HepG2 (cell line): ENCODE results near the gene CHST14. TPM values are rescaled to one million over a fixed set of nuclear protein-coding genes. Genes with fewer than 3 reads are reported as not detected.

Source experiments
- ATF7-NPFF ChIP-seq: sonication (generic); formaldehyde crosslinking; IDR thresholded peaks from 2 replicates; pipeline ENCODE4 v1.8.1; 2023; ENCODE audit warnings: mild to moderate bottlenecking, low read depth, missing genetic modification reagents, moderate library complexity
- HMG20A ChIP-seq: IDR thresholded peaks from 2 replicates; pipeline ENCODE4 v1.6.1; 2016; ENCODE audit warnings: borderline replicate concordance
- HNRNPH1 ChIP-seq: fragments of 200-400 bp; formaldehyde crosslinking; optimal IDR thresholded peaks from 2 replicates; pipeline ENCODE3; 2017; ENCODE audit warnings: mild to moderate bottlenecking, low read depth, low read length
- MAFG ChIP-seq: sonication (generic); formaldehyde crosslinking; IDR thresholded peaks from 2 replicates; pipeline ENCODE4 v1.5.1; 2020; ENCODE audit warnings: mild to moderate bottlenecking, missing genetic modification reagents
- MAFK ChIP-seq, 2 experiments: IDR thresholded peaks in 1 of 2; conservative IDR thresholded peaks in 1 of 2; 2 replicates each; pipeline ENCODE4 v1.6.1; 2011; ENCODE audit warnings: improper control_type of control experiment in 2 of 2, low read length in 2 of 2
- MEIS2 ChIP-seq: sonication (generic); formaldehyde crosslinking; IDR thresholded peaks from 2 replicates; pipeline ENCODE4 v1.9.0; 2021; ENCODE audit warnings: mild to moderate bottlenecking, missing genetic modification reagents
- MTF1 ChIP-seq: sonication (generic); formaldehyde crosslinking; IDR thresholded peaks from 2 replicates; pipeline ENCODE4 v1.5.0; 2020; ENCODE audit warnings: missing genetic modification reagents
- NCOA1 ChIP-seq: sonication (generic); formaldehyde crosslinking; IDR thresholded peaks from 2 replicates; pipeline ENCODE4 v1.9.0; 2021; ENCODE audit warnings: missing genetic modification reagents
- NFIB ChIP-seq: sonication (generic); formaldehyde crosslinking; IDR thresholded peaks from 2 replicates; pipeline ENCODE4 v1.9.0; 2021; ENCODE audit warnings: missing genetic modification reagents, mild to moderate bottlenecking, borderline replicate concordance
- RORA ChIP-seq: sonication (generic); formaldehyde crosslinking; IDR thresholded peaks from 2 replicates; pipeline ENCODE4 v1.5.0; 2020; ENCODE audit warnings: mild to moderate bottlenecking, missing genetic modification reagents, moderate library complexity
- SMAD1 ChIP-seq: sonication (generic); formaldehyde crosslinking; IDR thresholded peaks from 2 replicates; pipeline ENCODE4 v1.4.0; 2020; ENCODE audit warnings: missing genetic modification reagents, low read depth, mild to moderate bottlenecking, borderline replicate concordance
- SRSF4 ChIP-seq: fragments of 200-400 bp; formaldehyde crosslinking; IDR thresholded peaks from one replicate; pipeline ENCODE4 v1.6.1; 2018; ENCODE audit warnings: mild to moderate bottlenecking, low read depth, low read length, moderate library complexity; ENCODE audit not compliant: poor library complexity, severe bottlenecking
- STAT5B ChIP-seq: sonication (generic); formaldehyde crosslinking; IDR thresholded peaks from 2 replicates; pipeline ENCODE4 v1.4.0; 2020; ENCODE audit warnings: missing genetic modification reagents
- TARDBP ChIP-seq: sonication (generic); formaldehyde crosslinking; IDR thresholded peaks from 2 replicates; pipeline ENCODE4 v1.8.0; 2022; ENCODE audit warnings: mild to moderate bottlenecking, missing genetic modification reagents
- TOPORS ChIP-seq: sonication (generic); formaldehyde crosslinking; IDR thresholded peaks from 2 replicates; pipeline ENCODE4 v1.8.0; 2023; ENCODE audit warnings: mild to moderate bottlenecking, missing genetic modification reagents
- WIZ ChIP-seq: sonication (generic); formaldehyde crosslinking; IDR thresholded peaks from 2 replicates; pipeline ENCODE4 v1.5.1; 2020; ENCODE audit warnings: mild to moderate bottlenecking, missing genetic modification reagents
- ZFP36 ChIP-seq: fragments of 150-350 bp; IDR thresholded peaks from 2 replicates; pipeline ENCODE4 v1.6.1; 2018; ENCODE audit warnings: borderline replicate concordance, low read length, low read depth; ENCODE audit not compliant: partially characterized antibody
- ZFY ChIP-seq: sonication (generic); formaldehyde crosslinking; IDR thresholded peaks from 2 replicates; pipeline ENCODE4 v1.4.0; 2020; ENCODE audit warnings: missing genetic modification reagents
- ZMYM4 ChIP-seq: sonication (generic); formaldehyde crosslinking; IDR thresholded peaks from 2 replicates; pipeline ENCODE4 v1.8.1; 2023; ENCODE audit warnings: mild to moderate bottlenecking, missing genetic modification reagents
- ZNF3 ChIP-seq: IDR thresholded peaks from 2 replicates; pipeline ENCODE4 v1.7.0; 2017; ENCODE audit warnings: inconsistent platforms
- ZNF572 ChIP-seq: sonication (generic); formaldehyde crosslinking; IDR thresholded peaks from 2 replicates; pipeline ENCODE4 v1.5.1; 2020; ENCODE audit warnings: mild to moderate bottlenecking, missing genetic modification reagents
- ZNF598 ChIP-seq: sonication (generic); formaldehyde crosslinking; IDR thresholded peaks from 2 replicates; pipeline ENCODE4 v1.5.1; 2020; ENCODE audit warnings: mild to moderate bottlenecking, missing genetic modification reagents, borderline replicate concordance
- ZNF652 ChIP-seq: IDR thresholded peaks from 2 replicates; pipeline ENCODE4 v1.6.1; 2016; ENCODE audit warnings: low read depth, borderline replicate concordance
- ZNF775 ChIP-seq: sonication (generic); formaldehyde crosslinking; IDR thresholded peaks from 2 replicates; pipeline ENCODE4 v1.4.0; 2020; ENCODE audit warnings: missing genetic modification reagents, mild to moderate bottlenecking, moderate library complexity, borderline replicate concordance
- polyA plus RNA-seq, 8 experiments: library from polyadenylated mRNA; depleted of rRNA in 3 of 8; stranded (reverse) in 7 of 8; unstranded in 1 of 8; fragments of >200 nt; fragmentation: Illumina TruSeq in 4 of 8; extraction: Trizol in 4 of 8; gene quantifications; 2 replicates each; pipeline versions ENCODE4 v1.2.1 to v1.2.3, GENCODE V29; 2011 to 2016; ENCODE audit warnings: low read depth in 4 of 8, missing spikeins in 1 of 8, mixed read lengths in 1 of 8; ENCODE audit not compliant: insufficient read depth in 1 of 8
- total RNA-seq, 5 experiments: library from RNA; depleted of rRNA; stranded (reverse); fragments of >200 nt; fragmentation: Illumina TruSeq; extraction: Trizol; gene quantifications; 2 replicates each; pipeline ENCODE4 v1.2.3, GENCODE V29; 2016; ENCODE audit warnings: low read depth in 1 of 5
- TF ChIP-seq, protein P1 (sequence below): IDR thresholded peaks from 2 replicates; pipeline ENCODE4 v1.6.1; 2016
- TF ChIP-seq, protein P2 (sequence below): sonication (generic); formaldehyde crosslinking; conservative IDR thresholded peaks from 2 replicates; pipeline ENCODE4 v1.4.0; 2020; ENCODE audit warnings: missing genetic modification reagents

Gene CHST14
- total and polyA plus RNA-seq, 2 of the 13 experiments (the other 11 are each of a cell fraction or from before 2014, with no cell fraction given), result 8.9 to 12.4 TPM

DNA sequence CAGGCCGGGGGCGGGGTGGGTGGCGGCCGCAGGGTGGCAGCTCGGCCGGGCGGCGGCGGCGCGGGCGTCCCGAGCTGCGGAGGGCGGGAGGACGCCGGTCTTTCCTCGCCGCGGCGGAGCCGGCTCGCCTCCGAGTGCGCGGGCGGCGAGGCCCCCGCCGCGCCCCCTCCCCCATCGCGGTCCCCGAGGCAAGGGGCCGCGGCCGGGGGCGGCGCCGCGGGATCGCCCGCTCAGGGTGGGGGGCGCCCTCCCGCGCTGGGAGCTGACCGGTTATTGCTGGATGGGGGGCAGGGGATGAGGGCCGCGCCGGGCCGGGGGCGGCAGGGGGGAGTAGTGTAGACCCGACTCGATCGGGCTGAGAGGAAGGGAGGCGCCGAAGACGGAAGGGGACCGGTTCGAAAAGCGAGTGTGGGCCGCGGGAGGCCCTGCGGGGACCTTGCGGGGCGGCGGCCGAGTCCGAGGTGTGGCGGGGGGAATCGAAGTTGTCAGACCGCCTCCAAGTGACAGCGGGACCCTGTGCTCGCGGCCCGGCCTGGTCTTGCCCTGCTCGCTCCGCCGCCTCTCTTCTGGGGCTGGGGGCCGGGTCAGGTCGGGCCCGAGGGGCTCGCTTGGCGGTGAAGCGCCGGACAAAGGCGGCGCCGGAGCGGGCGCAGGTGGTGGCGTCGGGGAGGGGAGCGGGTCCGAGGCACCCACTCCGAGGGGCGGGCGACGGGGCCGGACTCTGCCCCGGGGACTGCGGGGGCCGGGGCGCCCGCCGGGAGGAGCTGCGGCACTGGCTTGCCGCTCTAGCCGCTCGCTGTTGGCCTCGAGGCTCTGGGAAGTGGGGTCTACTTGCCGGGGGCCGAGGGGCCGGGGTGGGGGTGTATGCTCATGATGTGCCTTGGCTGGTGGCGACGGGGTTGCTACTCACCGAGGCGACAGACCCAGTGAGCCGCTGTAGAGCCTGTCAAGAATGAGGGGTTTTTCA is 28.9 kb upstream of the CHST14 start (continued):
- no peak for TF ChIP-seq STAT5B (CRISPR knock-in tag)
- no peak for TF ChIP-seq ZNF652 (CRISPR knock-in tag)
- no peak for TF ChIP-seq ZMYM4 (CRISPR knock-in tag)
- no peak for TF ChIP-seq NCOA1 (CRISPR knock-in tag)
- no peak for TF ChIP-seq ZNF3 (CRISPR knock-in tag)
- TF ChIP-seq RORA (CRISPR knock-in tag), result no peak
- TF ChIP-seq ZFY (CRISPR knock-in tag), result peak; percentile 36
- no peak for TF ChIP-seq MTF1 (CRISPR knock-in tag)
- no peak for TF ChIP-seq ZNF598 (CRISPR knock-in tag)
- no peak for TF ChIP-seq HNRNPH1
- no peak for TF ChIP-seq TARDBP (CRISPR knock-in tag)
- no peak for TF ChIP-seq ZNF572 (CRISPR knock-in tag)
- no peak for TF ChIP-seq SRSF4
- TF ChIP-seq, protein P1, sequence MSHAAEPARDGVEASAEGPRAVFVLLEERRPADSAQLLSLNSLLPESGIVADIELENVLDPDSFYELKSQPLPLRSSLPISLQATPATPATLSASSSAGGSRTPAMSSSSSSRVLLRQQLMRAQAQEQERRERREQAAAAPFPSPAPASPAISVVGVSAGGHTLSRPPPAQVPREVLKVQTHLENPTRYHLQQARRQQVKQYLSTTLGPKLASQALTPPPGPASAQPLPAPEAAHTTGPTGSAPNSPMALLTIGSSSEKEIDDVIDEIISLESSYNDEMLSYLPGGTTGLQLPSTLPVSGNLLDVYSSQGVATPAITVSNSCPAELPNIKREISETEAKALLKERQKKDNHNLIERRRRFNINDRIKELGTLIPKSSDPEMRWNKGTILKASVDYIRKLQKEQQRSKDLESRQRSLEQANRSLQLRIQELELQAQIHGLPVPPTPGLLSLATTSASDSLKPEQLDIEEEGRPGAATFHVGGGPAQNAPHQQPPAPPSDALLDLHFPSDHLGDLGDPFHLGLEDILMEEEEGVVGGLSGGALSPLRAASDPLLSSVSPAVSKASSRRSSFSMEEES (CRISPR knock-in tag), result no peak
- no peak for TF ChIP-seq ZFP36
- TF ChIP-seq ZNF775 (CRISPR knock-in tag), result no peak
- TF ChIP-seq, protein P2, sequence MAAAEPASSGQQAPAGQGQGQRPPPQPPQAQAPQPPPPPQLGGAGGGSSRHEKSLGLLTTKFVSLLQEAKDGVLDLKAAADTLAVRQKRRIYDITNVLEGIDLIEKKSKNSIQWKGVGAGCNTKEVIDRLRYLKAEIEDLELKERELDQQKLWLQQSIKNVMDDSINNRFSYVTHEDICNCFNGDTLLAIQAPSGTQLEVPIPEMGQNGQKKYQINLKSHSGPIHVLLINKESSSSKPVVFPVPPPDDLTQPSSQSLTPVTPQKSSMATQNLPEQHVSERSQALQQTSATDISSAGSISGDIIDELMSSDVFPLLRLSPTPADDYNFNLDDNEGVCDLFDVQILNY, result no peak
- no peak for TF ChIP-seq MAFK (conservative IDR thresholded peaks at IDR 0.05 in 1 of 2, IDR thresholded peaks at IDR 0.05 in 1 of 2; ENCODE audit: low read length in 2 of 2)
- TF ChIP-seq WIZ (CRISPR knock-in tag), result no peak
- TF ChIP-seq MAFG (CRISPR knock-in tag), result no peak
- TF ChIP-seq NFIB (CRISPR knock-in tag), result no peak
- TF ChIP-seq SMAD1 (CRISPR knock-in tag), result no peak
- no peak for TF ChIP-seq TOPORS
- no peak for TF ChIP-seq ATF7-NPFF (CRISPR knock-in tag)
- peak; percentile 26; the same call in 1 of the 2 replicates for TF ChIP-seq MEIS2 (CRISPR knock-in tag)
- no peak for TF ChIP-seq HMG20A
